Measurements from ENCODE around the gene SPCS2. TPM values are rescaled to one million over a fixed set of nuclear protein-coding genes. Genes with fewer than 3 reads are reported as not detected.

Gene SPCS2
- total and polyA plus RNA-seq, 12 donors: 78.4 to 143 (median 107) TPM

GRCh38 chr11:75004215-75004614 lies 55.1 kb downstream of the SPCS2 start:
- no peaks in the 10 kb centered on the region for H3K9me3 ChIP-seq
- no peak for TF ChIP-seq CTCF (IDR thresholded peaks at IDR 0.05)
- no peaks in the 10 kb centered on the region for H3K27me3 ChIP-seq
- no peaks in the 10 kb centered on the region for H3K4me1 ChIP-seq
- H3K27ac ChIP-seq: no peak overlapping the region
- DNase-seq (no peak), ATAC-seq (no peak)
- intact Hi-C loops (cut with DNase I): no loop called here
- H3K4me3 ChIP-seq: no peak overlapping the region
- H3K36me3 ChIP-seq: peaks cover 0 to 49% (median 18%) of the 10 kb centered on the region in 9 donors
- 82 to 88% methylated on average over 1 of the region's 1 CpG for WGBS, 2 donors

- H3K36me3 ChIP-seq: peaks cover 0 to 58% (median 6%) of the 10 kb centered on the region in 9 donors
- peak overlapping the region in 1 of 10 donors; percentile 7 for H3K27ac ChIP-seq
- ATAC-seq: no peak
- no peak overlapping the region for H3K4me3 ChIP-seq
- H3K27me3 ChIP-seq: no peaks in the 10 kb centered on the region
- peaks cover 0 to 28% (median 5%) of the 10 kb centered on the region in 9 donors for H3K4me1 ChIP-seq
- no peak for DNase-seq
- WGBS, 2 donors: 69 to 71% methylated on average over 2 of the region's 2 CpGs
- TF ChIP-seq CTCF (IDR thresholded peaks at IDR 0.05): no peak
- intact Hi-C loops (cut with DNase I): no loop called here
- H3K9me3 ChIP-seq: no peaks in the 10 kb centered on the region
Observed at GRCh38 chr11:75011357-75011756, 62.3 kb downstream of the SPCS2 start.

GRCh38 chr11:75011872-75012271 lies 62.8 kb downstream of the SPCS2 start:
- WGBS, 2 donors: 92 to 97% methylated on average over 6 of the region's 6 CpGs
- H3K4me1 ChIP-seq: peaks cover 0 to 28% (median 5%) of the 10 kb centered on the region in 9 donors
- intact Hi-C loops (cut with DNase I): no loop called here

GRCh38 chr11:75013051-75013450 lies 64.0 kb downstream of the SPCS2 start:
- H3K4me1 ChIP-seq: peaks cover 0 to 28% (median 5%) of the 10 kb centered on the region in 9 donors
- no peak overlapping the region for H3K4me3 ChIP-seq
- intact Hi-C loops (cut with DNase I): no loop called here
- H3K36me3 ChIP-seq: peaks cover 0 to 41% (median 0%) of the 10 kb centered on the region in 9 donors
- no peak for ATAC-seq
- H3K27ac ChIP-seq: peak overlapping the region in 2 of 10 donors; percentile 61 to 67
- H3K9me3 ChIP-seq: no peaks in the 10 kb centered on the region
- no peak for DNase-seq
- no peaks in the 10 kb centered on the region for H3K27me3 ChIP-seq
- TF ChIP-seq CTCF (IDR thresholded peaks at IDR 0.05): no peak

More at GRCh38 chr11:75011872-75012271, 62.8 kb downstream of the SPCS2 start:
- no peak for DNase-seq
- H3K9me3 ChIP-seq: no peaks in the 10 kb centered on the region
- no peak for TF ChIP-seq CTCF (IDR thresholded peaks at IDR 0.05)
- H3K27me3 ChIP-seq: no peaks in the 10 kb centered on the region
- no peak overlapping the region for H3K27ac ChIP-seq
- H3K4me3 ChIP-seq: no peak overlapping the region
- H3K36me3 ChIP-seq: peaks cover 0 to 53% (median 2%) of the 10 kb centered on the region in 9 donors
- no peak for ATAC-seq
